A549 (cell line): ENCODE data around the gene PROC. TPM values are rescaled to one million over a fixed set of nuclear protein-coding genes. Genes with fewer than 3 reads are reported as not detected.

Experiments used
- ATAC-seq, 2 experiments: fragments of 200-7000 bp in 1 of 2; fragments of >200 bp in 1 of 2; cut with Nextera tagmentation in 1 of 2; cut with Tn5 transposase in 1 of 2; 3 replicates each; pipeline versions ENCODE4 v1.8.0 to v1.9.1; 2018 to 2020; ENCODE audit warnings: mild to moderate bottlenecking in 1 of 2, moderate library complexity in 1 of 2
- CTCF ChIA-PET: fragments of 300-600 bp; sonication (Branson Sonifier 250); formaldehyde crosslinking; extraction: SDS; loops from one replicate; lab custom pipeline; 2021; ENCODE audit warnings: antibody characterized with exemption, inconsistent platforms; lab: Yijun Ruan, JAX
- POLR2A ChIA-PET: fragments of 350-600 bp; formaldehyde crosslinking; extraction: SDS; loops from one replicate; lab custom pipeline; 2021; ENCODE audit warnings: antibody characterized with exemption, inconsistent platforms; lab: Yijun Ruan, JAX
- DNase-seq, 2 experiments: peaks; one replicate each; pipeline versions ENCODE4 v3.0.0 to v3.0.0-alpha.2; 2011 to 2016; ENCODE audit warnings: low read depth in 1 of 2, low spot score in 1 of 2
- FAIRE-seq: peaks from 2 replicates; lab custom pipeline; 2011; peaks lifted over from hg19 to GRCh38; lab: Jason Lieb, UNC
- H3K27ac ChIP-seq, 2 experiments: fragments of >200 bp; sonication (Bioruptor Twin); formaldehyde crosslinking; 3 replicates each; pipeline ENCODE4 v1.5.1; 2016 to 2017
- H3K4me1 ChIP-seq: fragments of >200 bp; sonication (Bioruptor Twin); formaldehyde crosslinking; 3 replicates; pipeline ENCODE4 v1.6.1; 2016
- H3K4me2 ChIP-seq: fragments of >200 bp; sonication (Bioruptor Twin); formaldehyde crosslinking; 3 replicates; pipeline ENCODE4 v1.6.1; 2016
- H3K4me3 ChIP-seq: fragments of >200 bp; sonication (Bioruptor Twin); formaldehyde crosslinking; 3 replicates; pipeline ENCODE4 v1.5.1; 2016
- H3K9me3 ChIP-seq: fragments of >200 bp; sonication (Bioruptor Twin); formaldehyde crosslinking; 3 replicates; pipeline ENCODE4 v1.6.1; 2016
- CBX8 ChIP-seq: fragments of 200-600 bp; sonication (generic); IDR thresholded peaks from 2 replicates; pipeline ENCODE4 v1.6.1; 2016
- CEBPB ChIP-seq, 2 experiments: fragments of >200 bp in 1 of 2; sonication (Bioruptor Twin) in 1 of 2; formaldehyde crosslinking in 1 of 2; IDR thresholded peaks; 2 replicates each; pipeline ENCODE4 v1.6.1; 2012 to 2016
- EHF ChIP-seq: fragments of 250-450 bp; sonication (Bioruptor Pico); IDR thresholded peaks from 2 replicates; pipeline ENCODE4 v1.5.0; 2020; ENCODE audit warnings: mild to moderate bottlenecking
- EP300 ChIP-seq, 2 experiments: fragments of >200 bp; sonication (Bioruptor Twin); formaldehyde crosslinking; IDR thresholded peaks; 2 replicates in 1 of 2; 3 replicates in 1 of 2; pipeline ENCODE4 v1.6.1; 2016 to 2017
- FOSB ChIP-seq: fragments of 250-450 bp; sonication (Bioruptor Pico); IDR thresholded peaks from 2 replicates; pipeline ENCODE4 v1.5.0; 2020; ENCODE audit warnings: mild to moderate bottlenecking, moderate library complexity
- FOXS1 ChIP-seq: fragments of 250-450 bp; sonication (Bioruptor Pico); IDR thresholded peaks from 2 replicates; pipeline ENCODE4 v1.5.0; 2020; ENCODE audit warnings: mild to moderate bottlenecking, moderate library complexity
- GATA3 ChIP-seq: IDR thresholded peaks from 2 replicates; pipeline ENCODE4 v1.6.1; 2012; ENCODE audit warnings: borderline replicate concordance
- HOXB13 ChIP-seq: fragments of 250-450 bp; sonication (Bioruptor Pico); IDR thresholded peaks from 2 replicates; pipeline ENCODE4 v1.5.0; 2020; ENCODE audit warnings: low read depth, mild to moderate bottlenecking, moderate library complexity
- JUNB ChIP-seq: fragments of >200 bp; sonication (Bioruptor Twin); formaldehyde crosslinking; IDR thresholded peaks from 2 replicates; pipeline ENCODE4 v1.6.1; 2016
- MAFK ChIP-seq: fragments of 450-650 bp; IDR thresholded peaks from 2 replicates; pipeline ENCODE4 v1.6.1; 2014; ENCODE audit not compliant: partially characterized antibody
- MAZ ChIP-seq: fragments of 150-350 bp; IDR thresholded peaks from 2 replicates; pipeline ENCODE4 v1.6.1; 2014; ENCODE audit warnings: antibody characterized with exemption, low read depth, low read length, borderline replicate concordance
- MYC ChIP-seq: IDR thresholded peaks from 2 replicates; pipeline ENCODE4 v1.6.1; 2012; ENCODE audit warnings: mild to moderate bottlenecking, inconsistent platforms, low read length, improper control_type of control experiment, borderline replicate concordance
- PHF8 ChIP-seq: fragments of 200-600 bp; sonication (generic); IDR thresholded peaks from 2 replicates; pipeline ENCODE4 v1.6.1; 2016; ENCODE audit warnings: low read depth, mild to moderate bottlenecking, antibody characterized with exemption, moderate library complexity, borderline replicate concordance
- POLR2AphosphoS2 ChIP-seq: conservative IDR thresholded peaks from 2 replicates; pipeline ENCODE4 v1.6.1; 2012; ENCODE audit warnings: low read length, improper control_type of control experiment, inconsistent platforms
- RAD21 ChIP-seq, 2 experiments: fragments of >200 bp in 1 of 2; sonication (Bioruptor Twin) in 1 of 2; formaldehyde crosslinking in 1 of 2; IDR thresholded peaks in 1 of 2; conservative IDR thresholded peaks in 1 of 2; 2 replicates in 1 of 2; 3 replicates in 1 of 2; pipeline ENCODE4 v1.6.1; 2012 to 2018; ENCODE audit warnings: inconsistent platforms in 1 of 2
- RARB ChIP-seq: fragments of 250-450 bp; sonication (Bioruptor Pico); IDR thresholded peaks from 2 replicates; pipeline ENCODE4 v1.8.0; 2021; ENCODE audit warnings: mild to moderate bottlenecking, moderate library complexity
- RNF2 ChIP-seq: fragments of 200-600 bp; sonication (generic); IDR thresholded peaks from 2 replicates; pipeline ENCODE4 v1.6.1; 2016; ENCODE audit warnings: low read depth, mild to moderate bottlenecking, antibody characterized with exemption, moderate library complexity, borderline replicate concordance
- SMC3 ChIP-seq: fragments of >200 bp; sonication (Bioruptor Twin); formaldehyde crosslinking; IDR thresholded peaks from 3 replicates; pipeline ENCODE4 v1.6.1; 2018; ENCODE audit warnings: inconsistent platforms
- SREBF2 ChIP-seq: fragments of 450-650 bp; IDR thresholded peaks from 2 replicates; pipeline ENCODE4 v1.6.1; 2014; ENCODE audit warnings: mild to moderate bottlenecking, moderate library complexity
- TFCP2L1 ChIP-seq: fragments of 250-450 bp; sonication (Bioruptor Pico); IDR thresholded peaks from 2 replicates; pipeline ENCODE4 v1.5.0; 2021; ENCODE audit warnings: mild to moderate bottlenecking
- ZC3H11A ChIP-seq: fragments of 450-650 bp; IDR thresholded peaks from 2 replicates; pipeline ENCODE4 v1.6.1; 2014; ENCODE audit warnings: antibody characterized with exemption, mild to moderate bottlenecking
- ZNF302 ChIP-seq: fragments of 250-450 bp; sonication (Bioruptor Pico); IDR thresholded peaks from 2 replicates; pipeline ENCODE4 v1.9.0; 2021; ENCODE audit warnings: inconsistent platforms, mild to moderate bottlenecking, moderate library complexity
- WGBS: methylation state at CpG from one replicate; pipeline ENCODE4 v1.1.6; 2017; ENCODE audit errors: missing lambda C conversion rate; 5-methylcytosine and 5-hydroxymethylcytosine counted together
- polyA plus RNA-seq, 4 experiments: library from polyadenylated mRNA; depleted of rRNA in 3 of 4; stranded (reverse); fragments of >200 nt; fragmentation: RNase III in 1 of 4; extraction: RNeasy Plus Mini Kit Qiagen cat#74134 plus additional on column Dnase treatment in 1 of 4; gene quantifications; 2 replicates in 3 of 4; 3 replicates in 1 of 4; pipeline ENCODE4 v1.2.3, GENCODE V29; 2011 to 2017
- TF ChIP-seq, protein P1 (sequence below): fragments of 250-450 bp; sonication (Bioruptor Pico); IDR thresholded peaks from 2 replicates; pipeline ENCODE4 v1.5.0; 2021; ENCODE audit warnings: mild to moderate bottlenecking, moderate library complexity, borderline replicate concordance
- TF ChIP-seq, protein P2 (sequence below): fragments of 250-450 bp; sonication (Bioruptor Pico); IDR thresholded peaks from 2 replicates; pipeline ENCODE4 v1.5.0; 2020; ENCODE audit warnings: low read depth, mild to moderate bottlenecking, moderate library complexity
- TF ChIP-seq, protein P3 (sequence below): fragments of 150-350 bp; IDR thresholded peaks from 2 replicates; pipeline ENCODE4 v1.6.1; 2014; ENCODE audit warnings: low read depth, mild to moderate bottlenecking, low read length
- TF ChIP-seq, protein P4 (sequence below): fragments of >200 bp; sonication (Bioruptor Twin); formaldehyde crosslinking; IDR thresholded peaks from 2 replicates; pipeline ENCODE4 v1.6.1; 2016
- TF ChIP-seq, protein P5 (sequence below): fragments of >200 bp; sonication (Bioruptor Twin); formaldehyde crosslinking; IDR thresholded peaks from 3 replicates; pipeline ENCODE4 v1.6.1; 2016

The PROC gene
- polyA plus RNA-seq, 2 of the 4 experiments (the other 2 are of a cell fraction): 2.0 to 7.9 TPM

DNA sequence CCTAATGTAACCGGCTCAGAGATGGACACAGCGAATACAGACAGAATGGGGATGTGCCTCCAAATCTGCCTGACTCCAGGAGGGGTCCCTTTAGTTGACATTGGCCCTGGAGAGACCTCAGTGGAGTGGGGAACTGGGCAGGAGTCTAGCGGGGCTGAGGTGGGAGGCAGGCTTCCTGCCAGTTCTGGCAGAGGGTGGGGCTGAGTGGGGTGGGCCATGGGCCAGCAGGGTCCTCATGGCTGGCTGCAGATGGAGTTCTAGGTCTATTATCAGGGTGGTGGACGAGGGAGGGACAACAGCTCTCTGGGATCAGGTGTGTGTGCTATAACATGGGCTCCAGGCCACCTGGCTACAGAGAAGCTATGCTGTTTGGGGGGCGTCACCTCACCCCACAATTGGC, 21.1 kb downstream of the PROC start:
- H3K4me1 ChIP-seq: peaks cover 7% of the 10 kb centered on the region
- H3K27ac ChIP-seq: no peak overlapping the region
- FAIRE-seq (no peak), ATAC-seq (no peak), DNase-seq (no peak)
- no peak overlapping the region for H3K4me3 ChIP-seq
- ChIA-PET CTCF (no interaction called here), POLR2A (no interaction called here)
- H3K4me2 ChIP-seq: no peak overlapping the region
- H3K9me3 ChIP-seq: peaks cover 35% of the 10 kb centered on the region
- WGBS: 93% methylated on average over 3 of the region's 5 CpGs
- no peak for TF ChIP-seq FOSB (CRISPR knock-in tag)
- no peak for TF ChIP-seq FOXS1 (CRISPR knock-in tag)
- TF ChIP-seq, protein P1, sequence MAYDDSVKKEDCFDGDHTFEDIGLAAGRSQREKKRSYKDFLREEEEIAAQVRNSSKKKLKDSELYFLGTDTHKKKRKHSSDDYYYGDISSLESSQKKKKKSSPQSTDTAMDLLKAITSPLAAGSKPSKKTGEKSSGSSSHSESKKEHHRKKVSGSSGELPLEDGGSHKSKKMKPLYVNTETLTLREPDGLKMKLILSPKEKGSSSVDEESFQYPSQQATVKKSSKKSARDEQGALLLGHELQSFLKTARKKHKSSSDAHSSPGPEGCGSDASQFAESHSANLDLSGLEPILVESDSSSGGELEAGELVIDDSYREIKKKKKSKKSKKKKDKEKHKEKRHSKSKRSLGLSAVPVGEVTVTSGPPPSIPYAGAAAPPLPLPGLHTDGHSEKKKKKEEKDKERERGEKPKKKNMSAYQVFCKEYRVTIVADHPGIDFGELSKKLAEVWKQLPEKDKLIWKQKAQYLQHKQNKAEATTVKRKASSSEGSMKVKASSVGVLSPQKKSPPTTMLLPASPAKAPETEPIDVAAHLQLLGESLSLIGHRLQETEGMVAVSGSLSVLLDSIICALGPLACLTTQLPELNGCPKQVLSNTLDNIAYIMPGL: no peak
- TF ChIP-seq, protein P2, sequence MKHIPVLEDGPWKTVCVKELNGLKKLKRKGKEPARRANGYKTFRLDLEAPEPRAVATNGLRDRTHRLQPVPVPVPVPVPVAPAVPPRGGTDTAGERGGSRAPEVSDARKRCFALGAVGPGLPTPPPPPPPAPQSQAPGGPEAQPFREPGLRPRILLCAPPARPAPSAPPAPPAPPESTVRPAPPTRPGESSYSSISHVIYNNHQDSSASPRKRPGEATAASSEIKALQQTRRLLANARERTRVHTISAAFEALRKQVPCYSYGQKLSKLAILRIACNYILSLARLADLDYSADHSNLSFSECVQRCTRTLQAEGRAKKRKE (CRISPR knock-in tag): no peak

DNA sequence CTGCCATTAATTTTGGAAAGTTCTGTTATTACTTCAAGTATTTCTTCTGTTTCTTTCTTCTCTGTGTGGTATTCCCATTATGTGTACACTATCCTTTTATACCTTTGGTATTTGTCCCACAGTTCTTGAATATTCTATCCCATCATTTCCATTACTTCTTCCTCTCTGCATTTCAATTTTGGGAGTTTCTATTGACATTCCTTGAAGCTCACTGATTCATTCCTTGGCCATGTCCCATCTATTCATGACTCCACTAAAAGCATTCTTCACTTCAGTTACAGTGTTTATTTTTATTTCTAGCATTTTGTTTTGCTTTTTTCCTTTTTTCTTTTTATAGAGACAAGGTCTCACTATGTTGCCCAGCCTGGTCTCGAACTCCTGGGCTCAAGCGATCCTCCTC, 30.3 kb downstream of the PROC start:
- Histone ChIP-seq H3K9me3 (peaks cover 13% of the 10 kb centered on the region), H3K4me1 (no peaks in the 10 kb centered on the region), H3K27ac (no peak overlapping the region), H3K4me2 (no peak overlapping the region), H3K4me3 (no peak overlapping the region)
- ChIA-PET CTCF (no interaction called here), POLR2A (no interaction called here)
- DNase-seq (no peak), ATAC-seq (no peak), FAIRE-seq (no peak)
- TF ChIP-seq EHF (no peak), POLR2AphosphoS2 (no peak), SMC3 (no peak), EP300 (IDR thresholded peaks at IDR 0.05) (no peak), RNF2 (no peak), MAFK (no peak)
- TF ChIP-seq, protein P3, sequence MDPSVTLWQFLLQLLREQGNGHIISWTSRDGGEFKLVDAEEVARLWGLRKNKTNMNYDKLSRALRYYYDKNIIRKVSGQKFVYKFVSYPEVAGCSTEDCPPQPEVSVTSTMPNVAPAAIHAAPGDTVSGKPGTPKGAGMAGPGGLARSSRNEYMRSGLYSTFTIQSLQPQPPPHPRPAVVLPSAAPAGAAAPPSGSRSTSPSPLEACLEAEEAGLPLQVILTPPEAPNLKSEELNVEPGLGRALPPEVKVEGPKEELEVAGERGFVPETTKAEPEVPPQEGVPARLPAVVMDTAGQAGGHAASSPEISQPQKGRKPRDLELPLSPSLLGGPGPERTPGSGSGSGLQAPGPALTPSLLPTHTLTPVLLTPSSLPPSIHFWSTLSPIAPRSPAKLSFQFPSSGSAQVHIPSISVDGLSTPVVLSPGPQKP: no peak
- TF ChIP-seq, protein P4, sequence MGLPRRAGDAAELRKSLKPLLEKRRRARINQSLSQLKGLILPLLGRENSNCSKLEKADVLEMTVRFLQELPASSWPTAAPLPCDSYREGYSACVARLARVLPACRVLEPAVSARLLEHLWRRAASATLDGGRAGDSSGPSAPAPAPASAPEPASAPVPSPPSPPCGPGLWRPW: no peak
- WGBS: 87% methylated on average over 2 of the region's 2 CpGs

DNA sequence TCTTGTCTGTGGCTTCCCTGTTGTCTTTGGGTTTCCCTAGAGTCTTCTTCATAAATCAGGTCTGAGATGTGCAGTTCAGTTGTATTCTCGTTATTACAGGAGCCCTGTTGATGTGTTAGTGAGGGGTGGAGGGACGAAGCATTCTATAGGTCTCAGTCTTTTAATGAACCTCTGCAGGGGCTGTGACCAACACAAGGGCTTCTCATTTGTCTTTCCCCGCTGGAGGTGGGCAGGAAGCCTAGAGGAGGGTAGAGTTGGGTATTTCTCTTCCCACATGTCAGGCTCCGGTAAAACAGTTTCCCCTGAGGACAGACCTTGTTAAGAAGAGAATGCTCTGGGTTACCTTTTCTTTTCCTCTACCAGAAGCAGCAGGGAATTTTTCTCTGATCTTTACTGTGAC, 31.2 kb downstream of the PROC start:
- no peak overlapping the region for H3K4me2 ChIP-seq
- DNase-seq (no peak), ATAC-seq (no peak), FAIRE-seq (no peak)
- no peak overlapping the region for H3K27ac ChIP-seq
- ChIA-PET CTCF (no interaction called here), POLR2A (no interaction called here)
- no peak for TF ChIP-seq RAD21 (conservative IDR thresholded peaks at IDR 0.05 in 1 of 2, IDR thresholded peaks at IDR 0.05 in 1 of 2)
- TF ChIP-seq, protein P5, sequence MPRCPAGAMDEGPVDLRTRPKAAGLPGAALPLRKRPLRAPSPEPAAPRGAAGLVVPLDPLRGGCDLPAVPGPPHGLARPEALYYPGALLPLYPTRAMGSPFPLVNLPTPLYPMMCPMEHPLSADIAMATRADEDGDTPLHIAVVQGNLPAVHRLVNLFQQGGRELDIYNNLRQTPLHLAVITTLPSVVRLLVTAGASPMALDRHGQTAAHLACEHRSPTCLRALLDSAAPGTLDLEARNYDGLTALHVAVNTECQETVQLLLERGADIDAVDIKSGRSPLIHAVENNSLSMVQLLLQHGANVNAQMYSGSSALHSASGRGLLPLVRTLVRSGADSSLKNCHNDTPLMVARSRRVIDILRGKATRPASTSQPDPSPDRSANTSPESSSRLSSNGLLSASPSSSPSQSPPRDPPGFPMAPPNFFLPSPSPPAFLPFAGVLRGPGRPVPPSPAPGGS: no peak
- TF ChIP-seq MAZ: no peak
- no peak for TF ChIP-seq ZC3H11A
- no peak for TF ChIP-seq CEBPB (IDR thresholded peaks at IDR 0.05)
- no peak for TF ChIP-seq PHF8
- no peak for TF ChIP-seq JUNB
- TF ChIP-seq RARB (CRISPR knock-in tag): no peak
- no peak for TF ChIP-seq CBX8
- no peak for TF ChIP-seq HOXB13 (CRISPR knock-in tag)
- no peak for TF ChIP-seq SMC3
- TF ChIP-seq GATA3: no peak
- no peak for TF ChIP-seq EP300 (IDR thresholded peaks at IDR 0.05)
- no peak for TF ChIP-seq POLR2AphosphoS2
- TF ChIP-seq SREBF2: no peak
- TF ChIP-seq ZNF302: no peak
- TF ChIP-seq MYC: no peak
- no peak for TF ChIP-seq TFCP2L1 (CRISPR knock-in tag)
- no peak overlapping the region for H3K4me3 ChIP-seq
- H3K4me1 ChIP-seq: peaks cover 8% of the 10 kb centered on the region
- WGBS: 93% methylated on average over 4 of the region's 4 CpGs
- H3K9me3 ChIP-seq: peaks cover 7% of the 10 kb centered on the region
